ENCODE results near the gene CARMIL1. TPM values are rescaled to one million over a fixed set of nuclear protein-coding genes. Genes with fewer than 3 reads are reported as not detected.

The CARMIL1 gene
- total and polyA plus RNA-seq, 2 of the 8 experiments (the other 6 are each of a cell fraction or from before 2014, with no cell fraction given): 20.3 to 40.4 TPM

DNA sequence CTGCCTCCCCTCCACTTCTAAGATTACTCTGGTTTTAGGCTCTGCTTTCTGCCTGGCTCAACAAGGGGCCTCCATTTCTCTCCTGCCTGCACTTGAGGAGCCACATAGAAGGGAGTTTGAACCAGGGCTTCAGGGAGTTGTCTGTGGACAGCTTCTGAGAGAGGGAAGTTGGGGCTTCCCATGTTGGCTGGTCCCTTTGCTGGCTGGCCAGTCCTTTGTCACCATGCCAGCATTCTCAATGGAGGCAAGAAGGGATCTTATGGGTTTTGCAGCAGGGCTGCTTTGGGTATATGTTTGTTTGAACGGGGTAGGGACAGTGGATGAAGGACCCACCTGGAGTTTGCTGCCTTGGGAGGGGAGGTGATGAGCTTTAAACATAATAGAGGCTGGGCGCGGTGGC is 124.9 kb downstream of the CARMIL1 start (continued):
- TF ChIP-seq, protein P1, sequence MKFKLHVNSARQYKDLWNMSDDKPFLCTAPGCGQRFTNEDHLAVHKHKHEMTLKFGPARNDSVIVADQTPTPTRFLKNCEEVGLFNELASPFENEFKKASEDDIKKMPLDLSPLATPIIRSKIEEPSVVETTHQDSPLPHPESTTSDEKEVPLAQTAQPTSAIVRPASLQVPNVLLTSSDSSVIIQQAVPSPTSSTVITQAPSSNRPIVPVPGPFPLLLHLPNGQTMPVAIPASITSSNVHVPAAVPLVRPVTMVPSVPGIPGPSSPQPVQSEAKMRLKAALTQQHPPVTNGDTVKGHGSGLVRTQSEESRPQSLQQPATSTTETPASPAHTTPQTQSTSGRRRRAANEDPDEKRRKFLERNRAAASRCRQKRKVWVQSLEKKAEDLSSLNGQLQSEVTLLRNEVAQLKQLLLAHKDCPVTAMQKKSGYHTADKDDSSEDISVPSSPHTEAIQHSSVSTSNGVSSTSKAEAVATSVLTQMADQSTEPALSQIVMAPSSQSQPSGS (IDR thresholded peaks at IDR 0.05; ENCODE audit: low read length): no peak
- TF ChIP-seq BRCA1 (IDR thresholded peaks at IDR 0.05; ENCODE audit: low read depth, low read length) (no peak), GTF2F1 (IDR thresholded peaks at IDR 0.05; ENCODE audit: borderline replicate concordance, low read depth, low read length) (no peak), SIX5 (IDR thresholded peaks at IDR 0.05; ENCODE audit: low read depth, low read length) (no peak)

All from H1 (cell line).